ENCODE results near the gene WDR74. TPM values are rescaled to one million over a fixed set of nuclear protein-coding genes. Genes with fewer than 3 reads are reported as not detected.

Gene WDR74

GRCh38 chr11:62787005-62787759, 52.2 kb downstream of the WDR74 start, which contains the start of gene TMEM179B:
TSS of gene TMEM179B (plus strand) at chr11:62787402. CDS start at chr11:62787432, 30 bp downstream.
- H3K27ac ChIP-seq (replicated peaks), result peak within 1 kb of the TSS; percentile 83
- H3K27me3 ChIP-seq (ENCODE audit: insufficient read depth, poor library complexity, severe bottlenecking), result no peaks in the 10 kb centered on the region
- DNase-seq (ENCODE audit: low read depth in 1 of 2, low spot score in 1 of 2), result peak; percentile 94 to 99
- peak within 1 kb of the TSS; percentile 95 for H3K4me3 ChIP-seq (replicated peaks; ENCODE audit: insufficient read depth, low read length)
- TF ChIP-seq SPI1 (IDR thresholded peaks at IDR 0.05; ENCODE audit: borderline replicate concordance, low read depth) (no peak), GABPA (IDR thresholded peaks at IDR 0.05; ENCODE audit: low read depth) (peak; percentile 87), REST (IDR thresholded peaks at IDR 0.05; ENCODE audit: insufficient replicate concordance, low read depth) (no peak), POLR2AphosphoS5 (IDR thresholded peaks at IDR 0.05; ENCODE audit: low read depth) (peak; percentile 99), CTCF (IDR thresholded peaks at IDR 0.05; ENCODE audit: insufficient read depth, low read length) (peak; percentile 63)

GRCh38 chr11:62786318-62787004, 52.9 kb downstream of the WDR74 start:
- DNase-seq (ENCODE audit: low read depth in 1 of 2, low spot score in 1 of 2), result peak in 1 of 2 experiments; percentile 89
- Histone ChIP-seq H3K4me3 (replicated peaks; ENCODE audit: insufficient read depth, low read length) (peak overlapping the region; percentile 95), H3K27me3 (ENCODE audit: insufficient read depth, poor library complexity, severe bottlenecking) (no peaks in the 10 kb centered on the region), H3K27ac (replicated peaks) (peak overlapping the region; percentile 83)
- no peak for TF ChIP-seq REST (IDR thresholded peaks at IDR 0.05; ENCODE audit: insufficient replicate concordance, low read depth)
- TF ChIP-seq SPI1 (IDR thresholded peaks at IDR 0.05; ENCODE audit: borderline replicate concordance, low read depth), result no peak
- no peak for TF ChIP-seq GABPA (IDR thresholded peaks at IDR 0.05; ENCODE audit: low read depth)
- TF ChIP-seq POLR2AphosphoS5 (IDR thresholded peaks at IDR 0.05; ENCODE audit: low read depth), result no peak; the same call in 1 of the 2 replicates
- TF ChIP-seq CTCF (IDR thresholded peaks at IDR 0.05; ENCODE audit: insufficient read depth, low read length), result peak; percentile 85

Small RNA genes within 50 kb of the gene (microRNA-seq; reads per million reads assigned to microRNA genes)
- gene MIR6514 (1.5 reads per million), gene MIR6748 (not detected)
